Activated CD4-positive, alpha-beta T cell treated with anti-CD3 and anti-CD28 coated beads, Interleukin-2, Interleukin-4, amounts not matched to agents 100 ng/mL and 50 ng/mL, durations not matched to agents 16 hours and 8 hours (primary cell): ENCODE results near the gene SEPTIN3.

ENCODE experiments used
- DNase-seq: peaks from one replicate; pipeline ENCODE4 v3.0.0-alpha.2; 2020; ENCODE audit warnings: low spot score

Gene SEPTIN3, protein sequence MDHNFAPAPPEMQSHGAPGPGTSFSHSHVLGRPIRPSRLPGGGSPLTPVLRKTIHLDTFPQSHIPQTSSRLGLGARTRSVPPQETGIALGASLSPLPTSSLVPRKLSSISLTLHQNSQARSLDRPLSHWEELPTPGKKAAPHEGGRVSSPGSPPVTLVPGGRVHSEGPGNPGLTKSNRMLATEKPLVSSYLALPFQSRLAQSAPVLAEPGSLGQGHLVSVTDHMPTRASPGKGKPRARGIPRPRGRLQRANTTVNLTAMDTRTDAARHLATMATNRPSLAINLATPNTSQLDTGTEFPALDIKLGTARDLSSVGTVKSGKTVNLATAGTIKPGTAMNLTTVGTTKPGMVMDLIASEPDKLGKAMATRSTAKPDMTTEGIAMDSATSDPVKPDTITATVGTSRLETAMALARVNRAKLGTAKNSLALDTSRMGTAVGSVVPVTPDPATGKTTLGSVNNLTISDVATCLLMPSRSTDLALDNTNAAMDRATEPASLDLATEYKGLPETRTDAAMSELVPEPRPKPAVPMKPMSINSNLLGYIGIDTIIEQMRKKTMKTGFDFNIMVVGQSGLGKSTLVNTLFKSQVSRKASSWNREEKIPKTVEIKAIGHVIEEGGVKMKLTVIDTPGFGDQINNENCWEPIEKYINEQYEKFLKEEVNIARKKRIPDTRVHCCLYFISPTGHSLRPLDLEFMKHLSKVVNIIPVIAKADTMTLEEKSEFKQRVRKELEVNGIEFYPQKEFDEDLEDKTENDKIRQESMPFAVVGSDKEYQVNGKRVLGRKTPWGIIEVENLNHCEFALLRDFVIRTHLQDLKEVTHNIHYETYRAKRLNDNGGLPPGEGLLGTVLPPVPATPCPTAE

DNA sequence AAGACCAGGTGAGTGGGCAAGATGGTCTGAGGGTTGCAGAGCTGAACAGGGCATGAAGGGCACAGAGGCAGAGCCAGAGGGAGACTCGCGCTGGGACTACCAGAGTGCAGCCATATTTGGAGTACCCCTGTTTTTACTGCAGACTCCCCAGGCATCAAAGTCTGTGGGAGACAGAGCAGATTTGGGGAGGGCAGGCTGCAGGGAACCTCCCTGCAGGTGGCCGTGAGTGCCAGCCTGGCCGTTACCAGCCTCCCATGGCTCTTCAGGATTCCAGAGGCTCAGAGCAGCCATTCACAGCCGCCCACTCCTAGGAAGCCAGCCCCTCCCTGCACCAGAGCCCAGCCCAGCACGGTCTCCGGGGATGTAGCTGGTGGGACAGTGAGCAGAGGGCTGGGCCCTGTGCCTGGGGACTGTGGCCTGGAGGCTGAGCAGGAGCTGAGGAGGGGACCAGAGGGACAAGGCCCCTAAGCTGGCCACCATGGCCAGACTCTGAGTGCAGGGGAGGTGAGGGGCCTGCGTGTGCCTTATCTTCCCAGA is at the start of gene SEPTIN3:
TSS of gene SEPTIN3 (plus strand) at position 334 of the 537 bp plus-strand sequence. CDS start 2,050 bp downstream, outside the sequence.
- no peak for DNase-seq

DNA sequence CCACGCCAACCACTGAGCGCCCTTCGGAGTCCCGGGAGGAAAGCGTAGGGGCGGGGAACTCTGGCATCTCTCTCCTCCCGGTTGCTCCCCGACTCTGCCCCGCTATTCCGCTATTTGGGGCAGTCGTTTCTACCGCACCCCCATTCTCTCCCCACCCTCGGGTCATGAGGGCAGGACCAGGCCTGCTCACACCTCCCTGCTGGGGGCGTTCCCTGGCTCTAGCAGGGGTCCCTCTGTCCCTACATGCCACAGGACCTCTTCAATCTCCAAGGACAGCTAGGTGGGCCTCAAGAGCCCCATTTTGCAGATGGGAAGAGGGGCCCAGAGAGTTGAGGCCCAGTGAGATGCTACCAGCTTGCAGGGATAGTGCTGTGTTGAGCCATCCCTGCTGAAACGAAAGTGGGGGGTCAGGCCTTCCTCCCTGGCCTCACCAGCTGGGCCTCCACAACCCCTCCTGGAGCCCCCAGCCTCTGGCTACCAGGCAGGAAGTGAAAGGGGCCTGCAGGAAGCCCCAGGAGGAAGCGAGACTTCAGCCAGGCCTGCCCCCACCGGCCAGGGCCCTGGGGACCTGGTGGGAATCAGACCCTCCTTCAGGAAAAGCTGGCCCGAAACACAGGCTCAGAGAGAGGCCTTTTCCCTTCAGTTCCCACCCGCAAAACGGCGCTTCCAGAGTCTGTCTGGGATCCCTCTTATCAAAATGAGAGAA is 48.8 kb upstream of the SEPTIN3 start:
- DNase-seq: no peak

DNA sequence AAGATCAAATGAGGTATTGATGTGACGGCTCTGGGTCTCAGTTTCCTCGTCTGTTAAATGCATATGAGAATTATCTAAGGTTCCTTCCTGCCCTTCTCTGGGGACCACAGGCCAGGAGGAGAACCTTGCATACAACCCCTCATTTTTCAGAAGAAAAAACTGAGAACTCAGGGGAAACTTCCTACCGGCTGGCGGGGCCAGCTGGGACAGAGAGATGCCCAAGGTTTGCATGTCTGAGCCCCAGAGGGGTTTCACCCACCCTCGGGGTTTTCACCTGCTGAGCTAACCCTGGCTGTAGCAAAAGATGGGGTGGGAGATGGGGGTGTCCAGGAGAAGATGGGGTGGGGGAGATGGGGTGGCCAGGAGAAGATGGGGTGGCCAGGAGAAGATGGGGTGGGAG is 46.9 kb upstream of the SEPTIN3 start:
- DNase-seq: no peak

DNA sequence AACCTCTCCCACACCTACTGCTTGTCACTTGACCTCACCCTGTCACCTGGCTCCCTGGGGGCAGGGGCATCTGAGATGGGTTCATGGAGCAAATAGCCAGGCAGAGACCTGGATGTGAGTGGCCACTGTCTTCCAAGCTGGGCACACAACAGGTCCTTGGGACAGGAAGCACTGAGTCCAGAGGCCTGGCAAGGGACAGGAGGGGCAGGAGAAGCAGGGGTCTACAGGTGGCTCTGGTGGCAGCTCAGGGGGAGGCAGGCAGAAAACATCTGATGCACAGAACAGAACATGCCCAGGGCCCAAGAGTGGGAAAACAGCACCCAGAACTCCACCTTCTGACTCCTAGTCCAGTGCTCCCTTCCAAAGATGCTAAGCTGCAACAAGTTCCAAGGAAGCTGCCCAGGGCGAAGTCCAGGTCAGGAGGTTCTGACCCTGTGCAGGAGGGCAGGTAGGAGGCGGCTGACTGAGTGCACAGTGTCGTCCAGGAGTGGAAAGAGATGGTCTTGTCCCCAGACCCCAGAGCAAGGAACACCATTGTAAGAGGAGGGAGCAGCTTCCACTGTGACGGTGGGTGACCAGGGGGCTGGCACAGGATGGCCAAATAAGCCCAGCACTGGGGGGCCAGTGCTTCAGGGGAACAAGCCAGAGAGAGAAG is 46.2 kb upstream of the SEPTIN3 start:
- no peak for DNase-seq

DNA sequence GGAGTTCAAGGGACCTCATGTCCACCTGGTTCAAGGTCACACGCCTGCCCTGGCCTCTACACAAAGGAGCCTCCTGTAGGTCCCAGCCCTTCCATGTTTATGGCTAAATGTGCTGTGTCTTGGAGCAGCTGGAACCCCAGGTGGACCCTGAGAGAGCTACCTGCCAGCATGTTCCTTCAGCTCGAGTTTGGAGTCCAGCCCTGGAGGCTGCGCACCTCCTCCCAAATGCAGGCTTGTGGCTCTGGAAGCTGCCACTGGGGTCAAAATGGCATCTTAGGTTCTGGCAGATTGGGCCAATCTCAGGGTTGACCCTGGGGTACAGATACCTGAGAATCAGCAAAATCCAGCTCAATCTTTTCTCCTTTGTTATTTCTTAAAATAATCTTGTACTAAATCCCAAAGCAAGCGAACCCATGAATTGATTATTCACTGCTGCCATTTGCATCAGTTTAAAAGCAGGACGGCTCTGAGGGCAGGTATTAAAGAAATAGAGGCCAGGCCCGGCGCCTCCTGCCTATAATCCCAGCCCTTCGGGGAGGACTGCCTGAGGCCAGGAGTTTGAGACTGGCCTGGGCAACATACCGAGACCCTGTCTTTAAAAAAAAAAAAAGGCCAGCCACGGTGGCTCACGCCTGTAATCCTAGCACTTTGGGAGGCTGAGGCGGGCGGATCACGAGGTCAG is 45.5 kb upstream of the SEPTIN3 start:
- DNase-seq: no peak

DNA sequence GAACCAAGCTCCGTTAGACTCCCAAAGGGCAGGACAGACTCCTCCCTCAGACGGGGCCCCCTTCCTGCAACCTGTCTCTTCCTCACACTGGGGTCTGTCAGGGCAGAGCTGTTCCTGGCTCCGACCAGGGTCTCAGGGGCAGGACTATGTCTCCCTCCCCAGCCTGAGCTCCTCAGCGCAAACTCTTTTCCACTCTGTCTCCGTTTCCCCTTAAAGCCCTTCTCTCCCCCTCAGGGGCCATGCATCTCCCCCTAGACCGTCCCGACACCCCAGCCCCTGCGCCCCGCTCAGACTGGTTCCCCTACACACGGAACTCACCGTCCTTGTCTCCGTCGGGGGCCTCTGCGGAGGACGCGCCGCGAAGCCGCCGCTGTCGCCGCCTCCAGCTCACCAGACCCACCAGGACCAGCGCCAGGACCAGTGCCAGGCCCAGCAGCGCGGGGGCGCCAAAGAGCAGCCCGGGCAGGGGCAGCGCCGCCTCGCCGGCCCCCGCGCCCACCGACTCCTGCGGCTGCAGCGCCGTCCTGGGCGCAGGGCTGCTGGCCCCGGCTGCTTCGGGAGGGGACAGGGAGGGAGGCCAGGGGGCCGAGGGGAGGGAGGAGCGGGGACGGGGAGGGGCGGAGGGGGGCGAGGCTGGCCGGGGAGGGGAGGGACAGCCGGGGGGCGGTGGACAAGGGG is 43.3 kb upstream of the SEPTIN3 start:
- peak; percentile 63 for DNase-seq

DNA sequence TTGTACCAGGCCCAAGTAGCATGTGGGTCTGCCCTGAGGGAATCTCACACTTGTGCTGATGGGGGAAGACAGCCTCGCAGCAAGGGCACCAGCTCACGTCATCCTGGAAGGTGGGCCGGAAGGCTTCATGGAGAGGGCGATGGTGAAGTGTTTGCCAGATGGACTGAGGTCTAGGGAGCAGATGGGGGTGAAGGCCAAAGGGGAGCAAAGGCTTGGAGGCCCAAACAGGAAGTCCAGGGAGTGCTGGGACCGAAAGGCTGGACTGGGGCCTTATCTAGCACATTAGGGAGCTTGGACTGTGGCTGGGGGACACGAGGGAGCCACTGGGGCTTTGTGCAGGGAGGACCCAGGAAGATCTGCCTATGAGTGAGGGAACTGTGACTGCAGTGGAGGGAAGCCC is 41.4 kb upstream of the SEPTIN3 start:
- no peak for DNase-seq

DNA sequence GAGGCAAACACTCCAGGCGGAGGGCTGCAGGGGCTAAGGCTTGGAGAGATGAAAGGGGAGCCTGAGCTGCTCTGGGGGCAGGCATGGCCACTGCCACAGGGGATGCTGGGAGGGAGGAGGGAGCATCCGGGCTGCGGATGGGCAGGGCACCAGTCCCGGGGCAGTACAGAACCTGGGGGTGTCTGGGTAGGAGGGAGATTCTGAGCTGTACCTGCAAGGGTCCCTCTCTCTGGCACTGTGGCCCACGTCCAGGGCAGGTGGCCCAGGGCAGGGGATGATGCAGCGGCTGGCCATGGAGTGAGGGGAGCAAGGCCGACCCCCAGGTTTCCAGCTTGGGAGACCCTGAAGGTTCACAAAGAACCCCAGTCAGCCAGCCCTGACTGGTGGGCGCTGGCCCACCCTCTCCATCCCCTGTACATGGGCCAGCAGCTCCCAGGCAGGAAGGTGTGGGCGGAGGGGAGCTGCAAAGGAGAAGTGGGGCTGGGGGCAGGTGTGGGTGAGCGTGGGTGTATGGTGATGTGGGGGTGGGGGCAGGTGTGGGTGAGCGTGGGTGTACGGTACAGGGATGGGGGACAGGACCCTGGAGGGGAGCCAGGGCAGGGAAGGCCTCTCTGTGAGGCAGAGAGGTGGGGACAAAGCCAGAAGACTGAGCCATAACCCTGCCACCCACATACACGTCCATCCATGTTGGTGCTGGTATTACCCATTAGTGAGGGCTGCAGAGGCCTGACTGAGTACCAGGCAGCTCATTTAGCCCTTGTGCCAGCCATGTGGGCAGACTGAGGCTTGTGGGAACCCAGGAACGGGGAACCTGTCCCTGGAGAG is 40.4 kb upstream of the SEPTIN3 start:
- DNase-seq: no peak

DNA sequence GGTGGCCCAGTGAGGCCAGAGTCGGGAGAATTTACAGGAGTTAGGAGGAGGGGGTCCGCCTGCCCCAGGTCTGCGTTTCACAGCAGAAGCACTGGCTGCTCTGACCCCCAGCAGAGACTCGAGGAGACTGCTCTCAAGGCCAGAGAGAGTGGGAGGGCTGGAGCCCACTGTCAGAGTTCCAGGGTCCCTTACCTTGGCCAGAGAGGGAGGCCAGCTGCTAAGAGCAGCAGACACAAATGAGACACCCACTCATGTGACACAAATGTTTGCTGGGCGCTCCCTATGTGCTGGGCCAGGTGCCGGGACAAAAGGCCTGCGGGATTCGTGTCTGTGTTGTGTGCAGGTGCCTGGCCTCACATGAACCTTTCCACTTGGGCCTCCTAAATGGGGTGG is 39.8 kb upstream of the SEPTIN3 start:
- no peak for DNase-seq

DNA sequence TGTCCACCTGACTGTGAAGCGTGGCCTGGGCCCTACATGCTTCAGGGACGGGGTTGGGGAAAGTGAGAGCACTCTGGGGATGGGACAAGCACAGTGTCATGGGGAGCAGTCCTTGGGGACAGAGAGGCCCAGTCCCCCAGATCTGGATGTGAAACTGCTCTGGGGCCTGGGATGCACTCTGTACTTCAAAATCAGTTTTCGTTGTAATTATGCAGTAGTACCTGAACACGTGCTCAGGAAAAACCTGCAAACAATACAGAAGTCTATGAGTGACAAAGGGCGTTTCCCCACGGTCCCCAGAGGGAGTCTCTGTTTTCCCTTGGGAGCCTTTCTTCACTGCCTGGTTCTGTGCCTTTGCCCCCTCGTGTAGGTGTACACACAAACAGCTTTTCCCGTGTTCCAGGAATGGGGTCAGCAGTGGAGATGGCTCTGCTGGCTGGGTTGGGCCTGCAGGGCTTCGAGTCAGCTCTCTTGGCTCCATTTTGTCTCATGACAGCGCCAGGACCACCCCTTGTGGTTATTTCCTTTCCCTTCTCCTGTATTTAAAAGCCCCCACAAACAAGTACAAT is 37.5 kb upstream of the SEPTIN3 start:
- DNase-seq: no peak

DNA sequence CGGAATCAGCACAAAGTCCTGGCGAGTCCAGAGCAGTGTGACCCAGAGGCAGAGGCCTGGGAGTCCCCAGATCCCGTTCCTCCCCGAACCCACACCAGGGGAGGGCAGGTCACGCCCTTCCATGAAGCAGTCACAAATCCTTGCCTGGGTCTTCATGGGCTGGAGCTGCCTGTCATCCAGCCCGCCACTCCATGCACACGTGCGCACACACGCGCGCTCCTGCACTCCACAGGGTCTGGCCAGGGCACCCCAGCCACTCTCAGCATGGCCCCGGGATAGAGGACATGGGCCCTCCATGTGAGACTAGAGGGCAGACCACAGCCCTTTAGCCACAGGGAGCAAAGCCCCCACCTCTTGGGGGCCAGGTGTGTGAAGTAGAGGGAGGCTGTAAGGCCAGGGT is 36.9 kb upstream of the SEPTIN3 start:
- DNase-seq: no peak

DNA sequence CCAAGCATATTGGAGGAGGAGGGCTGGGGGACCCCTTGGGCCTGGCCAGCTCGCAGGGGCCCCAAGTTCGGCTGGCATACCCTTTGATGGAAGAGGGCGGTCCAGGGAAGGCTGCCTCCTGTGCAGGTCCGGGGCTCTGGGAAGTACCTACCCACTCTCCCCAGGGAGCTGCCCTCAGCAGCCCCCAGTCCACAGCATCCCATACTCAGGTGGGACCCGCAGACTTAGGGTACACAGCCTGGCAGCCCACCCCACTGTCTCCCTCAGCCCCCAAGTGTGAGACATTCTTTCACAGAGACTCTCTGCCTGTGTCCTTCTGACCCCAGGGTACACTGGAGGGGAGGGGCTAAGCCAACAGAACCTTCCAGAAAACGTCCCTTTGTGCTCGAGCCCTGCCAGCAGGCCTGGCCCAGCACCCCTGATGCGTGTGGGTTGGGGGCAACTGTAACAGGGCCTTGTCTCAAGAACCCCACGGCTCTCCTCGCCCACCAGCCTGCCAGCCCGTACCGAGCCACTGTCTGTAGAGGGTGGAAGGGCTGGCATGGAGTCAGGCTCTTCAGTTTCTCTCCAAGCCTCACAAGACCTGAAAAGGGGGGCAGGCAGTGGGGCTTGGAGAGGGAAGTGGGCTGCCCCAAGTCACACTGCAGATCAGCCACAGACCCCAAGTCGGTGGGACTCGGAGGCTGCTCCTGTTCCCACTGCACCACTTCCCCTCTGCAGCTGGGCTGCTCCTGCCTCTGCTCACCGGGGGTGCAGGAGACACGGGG is 35.6 kb upstream of the SEPTIN3 start:
- no peak for DNase-seq

DNA sequence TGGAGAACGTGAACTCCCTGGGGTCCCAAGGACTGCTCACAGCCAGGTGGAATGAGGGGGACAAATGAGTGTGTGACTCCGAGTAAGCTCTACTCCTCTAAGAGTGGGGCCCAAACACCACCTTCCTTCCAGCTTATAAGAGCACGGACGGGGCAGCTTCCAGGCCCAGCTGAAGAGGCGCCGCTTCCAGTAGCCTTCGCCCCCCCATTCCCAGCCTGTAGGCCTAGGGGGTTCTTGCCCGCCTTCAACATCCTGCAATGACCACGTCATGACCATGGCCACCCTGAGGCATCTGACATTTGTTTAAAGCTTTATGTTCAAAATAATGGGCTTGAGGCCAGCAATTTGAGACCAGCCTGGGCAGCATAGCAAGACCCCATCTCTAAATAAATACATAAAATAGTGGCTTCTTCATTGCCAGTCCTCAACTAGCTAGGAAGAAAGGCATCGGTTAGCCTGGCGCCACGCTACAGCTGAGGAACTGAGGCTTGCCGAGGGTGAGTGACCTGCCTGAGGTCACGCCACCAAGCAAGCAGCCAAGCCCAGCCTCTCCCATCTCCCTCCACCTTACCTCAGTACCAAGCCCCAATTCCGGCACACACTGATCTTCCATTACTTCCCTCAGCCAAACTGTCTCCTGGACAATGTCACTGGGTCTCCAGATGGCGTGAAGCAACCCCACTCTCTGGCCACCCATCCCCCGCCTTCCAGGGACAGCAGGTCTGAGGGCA is 34.8 kb upstream of the SEPTIN3 start:
- no peak for DNase-seq

DNA sequence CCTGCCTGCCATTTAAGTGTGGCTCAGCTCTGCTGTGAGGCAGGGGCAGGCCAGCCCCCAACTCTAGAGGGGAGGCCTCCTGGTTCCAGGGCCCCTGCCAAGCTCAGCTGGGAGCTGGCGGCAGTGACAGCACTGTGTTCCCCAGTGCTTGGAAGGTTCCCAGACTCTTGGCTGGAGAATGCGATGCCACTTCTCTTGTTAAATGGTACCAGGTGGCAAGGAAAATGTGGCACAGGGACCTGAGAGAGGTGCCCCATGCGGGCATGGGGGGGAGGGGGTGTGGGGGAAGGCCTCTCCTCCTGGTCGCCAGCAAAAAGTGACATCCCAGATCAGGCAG is 34.3 kb upstream of the SEPTIN3 start:
- DNase-seq: no peak

DNA sequence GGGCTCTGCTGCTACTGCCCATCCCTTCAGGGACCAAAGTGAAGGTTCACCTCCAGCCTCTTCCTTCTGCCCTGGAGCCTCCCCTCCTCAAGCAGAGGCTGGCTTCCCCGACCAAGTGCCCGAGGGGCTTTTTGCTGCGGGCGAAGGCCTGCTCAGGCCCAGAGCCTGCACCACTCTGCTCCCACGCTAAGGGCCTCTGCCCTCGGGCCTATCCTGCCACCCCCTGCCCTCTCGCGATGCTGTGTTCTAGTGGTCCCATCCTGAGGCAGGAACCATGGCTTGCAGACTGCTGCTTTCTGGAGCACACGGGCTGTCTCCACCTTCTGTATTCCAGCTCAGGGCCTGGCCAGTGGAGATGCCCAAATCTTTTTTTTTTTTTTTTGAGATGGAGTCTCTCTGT is 33.7 kb upstream of the SEPTIN3 start:
- no peak for DNase-seq

DNA sequence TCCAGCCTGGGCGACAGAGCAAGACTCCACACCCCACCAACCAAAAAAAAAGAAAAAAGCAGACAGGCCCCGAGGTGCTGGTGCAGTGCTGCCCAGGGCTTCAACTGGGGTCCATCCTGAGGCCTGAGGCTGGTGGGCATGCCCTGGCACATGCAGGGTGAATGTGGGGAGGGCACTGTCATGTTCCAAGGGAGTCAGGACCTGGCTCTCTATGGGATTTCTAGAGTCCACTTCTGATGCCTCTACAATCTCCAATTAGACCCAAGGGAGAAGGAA is 32.4 kb upstream of the SEPTIN3 start:
- DNase-seq: no peak

DNA sequence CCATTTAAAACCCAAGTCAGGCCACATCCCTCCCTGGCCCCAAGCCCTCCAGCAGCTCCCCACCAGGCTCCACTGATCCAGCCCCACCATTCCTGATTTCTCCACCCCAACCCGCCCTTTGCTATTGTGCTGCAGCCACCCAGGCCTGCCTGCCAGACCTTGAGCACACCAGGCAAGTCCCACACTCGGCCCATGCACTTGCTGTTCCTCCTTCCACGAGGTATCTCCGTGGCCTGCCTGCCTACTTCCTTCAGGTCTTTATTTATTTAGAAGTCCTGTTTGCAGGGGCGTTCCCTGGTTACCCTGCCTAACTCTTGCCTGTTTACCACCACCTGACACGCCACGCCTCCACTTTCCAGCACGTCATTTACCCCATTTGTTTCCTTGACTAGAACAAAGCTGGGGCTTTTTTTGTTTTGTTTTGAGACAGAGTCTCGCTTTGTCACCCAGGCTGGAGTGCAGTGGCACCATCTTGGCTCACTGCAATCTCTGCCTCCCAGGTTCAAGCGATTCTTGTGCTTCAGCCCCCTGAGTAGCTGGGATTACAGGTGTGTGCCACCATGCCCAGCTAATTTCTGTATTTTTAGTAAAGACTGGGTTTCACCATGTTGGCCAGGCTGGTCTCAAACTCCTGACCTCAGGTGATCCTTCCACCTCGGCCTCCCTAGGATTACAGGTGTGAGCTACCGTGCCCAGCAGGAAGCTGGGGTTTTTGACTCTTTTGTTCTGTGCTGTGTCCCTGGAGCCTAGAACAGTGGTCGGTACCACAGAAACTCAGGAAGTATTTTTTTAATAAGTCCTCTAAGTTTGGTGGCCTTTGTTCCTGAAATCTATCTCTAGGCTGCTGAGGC is 29.0 kb upstream of the SEPTIN3 start:
- peak; percentile 96 for DNase-seq
